ENCODE results near the gene RNF220.

Gene RNF220

GRCh38 chr1:44375547-44375946 lies 29.5 kb upstream of the RNF220 start:
- Histone ChIP-seq H4K20me1 (ENCODE audit: control insufficient read depth, insufficient read depth, low read depth, low read length) (no peaks in the 10 kb centered on the region), H3K36me3 (ENCODE audit: control insufficient read depth, low read length) (no peaks in the 10 kb centered on the region)
- TF ChIP-seq CTCF (IDR thresholded peaks at IDR 0.05; ENCODE audit: low read depth, low read length, poor library complexity, severe bottlenecking) (no peak), EZH2phosphoT487 (IDR thresholded peaks at IDR 0.05; ENCODE audit: borderline replicate concordance, low read length) (no peak)

GRCh38 chr1:44377925-44378784 lies 26.9 kb upstream of the RNF220 start:
- TF ChIP-seq EZH2phosphoT487 (IDR thresholded peaks at IDR 0.05; ENCODE audit: borderline replicate concordance, low read length) (no peak), CTCF (IDR thresholded peaks at IDR 0.05; ENCODE audit: low read depth, low read length, poor library complexity, severe bottlenecking) (peak; percentile 83)
- H3F3A ChIP-seq (ENCODE audit: control insufficient read depth, insufficient read depth), result no peaks in the 10 kb centered on the region
- H4K20me1 ChIP-seq (ENCODE audit: control insufficient read depth, insufficient read depth, low read depth, low read length), result no peaks in the 10 kb centered on the region
- no peak overlapping the region for H3K27ac ChIP-seq (ENCODE audit: low read depth, low read length)
- H3K4me3 ChIP-seq (ENCODE audit: low read length), result no peak overlapping the region
- H3K4me1 ChIP-seq (ENCODE audit: control insufficient read depth, low read length), result no peaks in the 10 kb centered on the region
- H3K36me3 ChIP-seq (ENCODE audit: control insufficient read depth, low read length), result no peaks in the 10 kb centered on the region
- no peak overlapping the region for H3K4me2 ChIP-seq (ENCODE audit: low read length)
- peaks cover 7% of the 10 kb centered on the region for H3K27me3 ChIP-seq (ENCODE audit: control insufficient read depth, low read length)
- H3K9me2 ChIP-seq (replicated peaks; ENCODE audit: control insufficient read depth, low read length), result no peaks in the 10 kb centered on the region
- H3K79me2 ChIP-seq (ENCODE audit: control insufficient read depth, low read length), result no peaks in the 10 kb centered on the region
- H3K9me3 ChIP-seq (ENCODE audit: control insufficient read depth, insufficient read depth, low read length), result no peaks in the 10 kb centered on the region

More at GRCh38 chr1:44375547-44375946, 29.5 kb upstream of the RNF220 start:
- H3K9me2 ChIP-seq (replicated peaks; ENCODE audit: control insufficient read depth, low read length), result no peaks in the 10 kb centered on the region
- no peak overlapping the region for H3K4me2 ChIP-seq (ENCODE audit: low read length)
- no peak overlapping the region for H3K4me3 ChIP-seq (ENCODE audit: low read length)
- H3F3A ChIP-seq (ENCODE audit: control insufficient read depth, insufficient read depth), result no peaks in the 10 kb centered on the region
- no peaks in the 10 kb centered on the region for H3K79me2 ChIP-seq (ENCODE audit: control insufficient read depth, low read length)
- H3K4me1 ChIP-seq (ENCODE audit: control insufficient read depth, low read length), result no peaks in the 10 kb centered on the region
- no peak overlapping the region for H3K27ac ChIP-seq (ENCODE audit: low read depth, low read length)
- H3K27me3 ChIP-seq (ENCODE audit: control insufficient read depth, low read length), result no peaks in the 10 kb centered on the region; the same call in 1 of the 2 replicates
- H3K9me3 ChIP-seq (ENCODE audit: control insufficient read depth, insufficient read depth, low read length), result no peaks in the 10 kb centered on the region

GRCh38 chr1:44380666-44381177 lies 24.3 kb upstream of the RNF220 start:
- H3K4me1 ChIP-seq (ENCODE audit: control insufficient read depth, low read length), result no peaks in the 10 kb centered on the region
- no peaks in the 10 kb centered on the region for H3F3A ChIP-seq (ENCODE audit: control insufficient read depth, insufficient read depth)
- H3K36me3 ChIP-seq (ENCODE audit: control insufficient read depth, low read length), result no peaks in the 10 kb centered on the region
- H3K4me3 ChIP-seq (ENCODE audit: low read length), result no peak overlapping the region
- no peak overlapping the region for H3K27ac ChIP-seq (ENCODE audit: low read depth, low read length)
- no peaks in the 10 kb centered on the region for H3K9me3 ChIP-seq (ENCODE audit: control insufficient read depth, insufficient read depth, low read length)
- no peaks in the 10 kb centered on the region for H3K79me2 ChIP-seq (ENCODE audit: control insufficient read depth, low read length)
- no peaks in the 10 kb centered on the region for H4K20me1 ChIP-seq (ENCODE audit: control insufficient read depth, insufficient read depth, low read depth, low read length)
- H3K9me2 ChIP-seq (replicated peaks; ENCODE audit: control insufficient read depth, low read length), result no peaks in the 10 kb centered on the region
- TF ChIP-seq EZH2phosphoT487 (IDR thresholded peaks at IDR 0.05; ENCODE audit: borderline replicate concordance, low read length) (no peak), CTCF (IDR thresholded peaks at IDR 0.05; ENCODE audit: low read depth, low read length, poor library complexity, severe bottlenecking) (no peak)
- peaks cover 16% of the 10 kb centered on the region for H3K27me3 ChIP-seq (ENCODE audit: control insufficient read depth, low read length)
- H3K4me2 ChIP-seq (ENCODE audit: low read length), result no peak overlapping the region
